ENCODE data around the gene PPM1M.

The PPM1M gene

DNA sequence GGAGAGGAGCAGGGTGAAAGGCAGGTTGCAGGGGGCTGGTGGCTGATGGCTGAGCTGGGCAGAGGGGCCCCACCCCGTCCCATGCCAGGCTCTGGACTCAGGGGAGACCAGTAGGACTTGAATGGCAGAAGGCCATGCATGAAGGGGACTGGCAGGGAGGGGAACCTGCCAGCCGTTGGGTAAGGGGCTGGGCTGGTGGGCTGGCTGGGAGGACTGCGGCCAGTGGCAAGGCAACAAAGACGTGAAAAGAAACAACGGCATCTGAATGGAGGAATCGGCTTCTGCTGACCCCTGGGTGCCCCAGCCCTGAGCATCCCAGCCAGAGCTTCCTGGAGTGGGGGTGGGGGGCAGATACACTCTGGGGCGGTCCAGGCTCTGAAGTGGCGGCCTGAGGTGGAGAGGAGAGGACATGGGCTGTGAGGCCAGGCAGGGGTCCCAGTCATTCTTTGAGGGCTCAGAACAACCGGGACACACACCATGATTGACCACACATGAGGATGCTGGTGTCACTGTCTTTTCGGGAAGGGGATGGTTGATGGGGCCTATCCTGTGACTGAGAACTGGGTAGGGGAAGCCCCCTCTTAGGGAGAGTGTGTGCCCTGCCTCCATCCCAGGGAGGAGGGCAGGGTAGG lies 53.8 kb downstream of the PPM1M start:
- DNase-seq, result no peak

Data from activated CD4-positive, alpha-beta T cell treated with anti-CD3 and anti-CD28 coated beads, Interleukin-2, amount 50 U/mL, for 16 hours (primary cell).